HG03108 (cell line): ENCODE data around the gene IYD.
"Not testable (repeated sequence)": the region's sequence is repeated elsewhere in the genome, so short reads cannot be mapped to it uniquely, and the experiment has no call there.

ENCODE experiments used
- ATAC-seq: cut with Tn5 transposase; IDR thresholded peaks from one replicate; pipeline ENCODE4 v1.9.1; 2021; ENCODE audit warnings: moderate library complexity; ENCODE audit not compliant: unreplicated experiment

Gene IYD

GRCh38 chr6:150426198-150426597, 57.4 kb downstream of the IYD start:
- ATAC-seq: no peak

- no peak for ATAC-seq
Observed at GRCh38 chr6:150427037-150427602, 58.3 kb downstream of the IYD start.

GRCh38 chr6:150427843-150428242, 59.0 kb downstream of the IYD start:
- ATAC-seq: no peak

GRCh38 chr6:150430815-150431214, 62.0 kb downstream of the IYD start:
- no peak for ATAC-seq

- no peak for ATAC-seq
Observed at GRCh38 chr6:150435360-150435759, 66.5 kb downstream of the IYD start.

GRCh38 chr6:150435832-150436231, 67.0 kb downstream of the IYD start:
- ATAC-seq: no peak

GRCh38 chr6:150439373-150439772, 70.6 kb downstream of the IYD start:
- no peak for ATAC-seq

- no peak for ATAC-seq
Observed at GRCh38 chr6:150443621-150444020, 74.8 kb downstream of the IYD start.

- no peak for ATAC-seq
Observed at GRCh38 chr6:150444308-150444707, 75.5 kb downstream of the IYD start.

GRCh38 chr6:150445486-150445885, 76.7 kb downstream of the IYD start:
- ATAC-seq: no peak

GRCh38 chr6:150448221-150448620, 79.4 kb downstream of the IYD start:
- no peak for ATAC-seq

GRCh38 chr6:150449055-150449454, 80.2 kb downstream of the IYD start:
- not testable (repeated sequence) for ATAC-seq

GRCh38 chr6:150450918-150451317, 82.1 kb downstream of the IYD start:
- ATAC-seq: no peak

- no peak for ATAC-seq
Observed at GRCh38 chr6:150451807-150452427, 83.1 kb downstream of the IYD start.

GRCh38 chr6:150452428-150453243, 83.8 kb downstream of the IYD start:
- ATAC-seq: no peak

- ATAC-seq: no peak
Observed at GRCh38 chr6:150453357-150453756, 84.5 kb downstream of the IYD start.
